Gastrocnemius medialis (tissue), 4 donors: Measurements from ENCODE around the gene CTU2.

Experiments used
- POLR2A ChIP-seq, 2 donors: fragments of 450-650 bp; IDR thresholded peaks; one replicate each; pipeline ENCODE4 v1.6.1; 2017; ENCODE audit warnings: antibody characterized with exemption in 2 of 2, mild to moderate bottlenecking in 2 of 2, moderate library complexity in 2 of 2
- TF ChIP-seq, protein P1 (sequence below), 5 experiments: fragments of 450-650 bp in 3 of 5; fragments of 200-600 bp in 2 of 5; sonication (generic) in 2 of 5; IDR thresholded peaks in 4 of 5; conservative IDR thresholded peaks in 1 of 5; 1 replicate in 4 of 5; 2 replicates in 1 of 5; pipeline ENCODE4 v1.5.1; 2016 to 2019; ENCODE audit warnings: antibody characterized with exemption in 5 of 5, mild to moderate bottlenecking in 3 of 5, moderate library complexity in 3 of 5

DNA sequence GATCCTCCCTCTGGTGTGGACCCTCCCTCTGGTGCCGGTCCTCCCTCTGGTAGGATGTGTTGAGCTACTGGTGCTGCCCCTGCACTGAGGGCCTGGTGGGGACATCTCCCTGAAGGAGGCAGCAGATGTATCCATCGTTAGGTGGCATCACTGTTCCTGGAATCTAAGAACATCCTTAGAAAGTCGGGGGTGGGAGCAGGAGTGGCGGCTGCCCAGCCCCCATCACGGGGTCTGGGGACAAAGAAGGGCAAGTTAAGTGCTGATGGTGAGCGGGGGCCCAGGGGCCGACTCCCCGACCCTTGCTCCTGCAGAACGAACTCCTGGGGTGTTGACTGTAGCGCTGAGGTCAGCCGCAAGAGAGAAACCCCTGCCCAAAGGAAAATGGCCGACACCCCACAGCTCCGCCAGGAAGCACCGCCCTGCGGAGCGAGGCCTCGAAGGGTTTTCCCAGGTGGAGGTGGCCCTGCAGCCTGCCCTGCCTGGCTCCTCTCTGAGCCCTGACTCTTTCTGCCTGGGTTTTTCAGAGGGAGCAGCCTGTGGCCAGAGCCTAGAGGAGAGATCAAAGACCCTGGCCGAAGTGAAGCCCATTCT, 5.5 kb downstream of the CTU2 start:
- TF ChIP-seq, protein P1, sequence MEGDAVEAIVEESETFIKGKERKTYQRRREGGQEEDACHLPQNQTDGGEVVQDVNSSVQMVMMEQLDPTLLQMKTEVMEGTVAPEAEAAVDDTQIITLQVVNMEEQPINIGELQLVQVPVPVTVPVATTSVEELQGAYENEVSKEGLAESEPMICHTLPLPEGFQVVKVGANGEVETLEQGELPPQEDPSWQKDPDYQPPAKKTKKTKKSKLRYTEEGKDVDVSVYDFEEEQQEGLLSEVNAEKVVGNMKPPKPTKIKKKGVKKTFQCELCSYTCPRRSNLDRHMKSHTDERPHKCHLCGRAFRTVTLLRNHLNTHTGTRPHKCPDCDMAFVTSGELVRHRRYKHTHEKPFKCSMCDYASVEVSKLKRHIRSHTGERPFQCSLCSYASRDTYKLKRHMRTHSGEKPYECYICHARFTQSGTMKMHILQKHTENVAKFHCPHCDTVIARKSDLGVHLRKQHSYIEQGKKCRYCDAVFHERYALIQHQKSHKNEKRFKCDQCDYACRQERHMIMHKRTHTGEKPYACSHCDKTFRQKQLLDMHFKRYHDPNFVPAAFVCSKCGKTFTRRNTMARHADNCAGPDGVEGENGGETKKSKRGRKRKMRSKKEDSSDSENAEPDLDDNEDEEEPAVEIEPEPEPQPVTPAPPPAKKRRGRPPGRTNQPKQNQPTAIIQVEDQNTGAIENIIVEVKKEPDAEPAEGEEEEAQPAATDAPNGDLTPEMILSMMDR (IDR thresholded peaks at IDR 0.05 in 4 of 5, conservative IDR thresholded peaks at IDR 0.05 in 1 of 5) = no peak
- no peak for TF ChIP-seq POLR2A (IDR thresholded peaks at IDR 0.05)
